Measurements from ENCODE around the gene CYP3A4.

Gene CYP3A4

GRCh38 chr7:99720800-99721595 is 63.0 kb downstream of the CYP3A4 start:
- no peak for TF ChIP-seq CTCF (IDR thresholded peaks at IDR 0.05; ENCODE audit: low read depth, low read length)
- H3K27me3 ChIP-seq: no peaks in the 10 kb centered on the region; the same call in 1 of the 2 replicates
- H3K4me3 ChIP-seq (ENCODE audit: low read depth, low read length): no peak overlapping the region
- no peaks in the 10 kb centered on the region for H3K4me1 ChIP-seq
- DNase-seq: no peak
- no peaks in the 10 kb centered on the region for H3K9me3 ChIP-seq
- no peaks in the 10 kb centered on the region for H3K36me3 ChIP-seq

- H3K27me3 ChIP-seq: peaks cover under 1% of the 10 kb centered on the region
- no peaks in the 10 kb centered on the region for H3K9me3 ChIP-seq
- H3K4me3 ChIP-seq (ENCODE audit: low read depth, low read length): no peak overlapping the region
- H3K4me1 ChIP-seq: no peaks in the 10 kb centered on the region
- DNase-seq: no peak
- no peaks in the 10 kb centered on the region for H3K36me3 ChIP-seq
- TF ChIP-seq CTCF (IDR thresholded peaks at IDR 0.05; ENCODE audit: low read depth, low read length): no peak
These were observed 63.8 kb downstream of the CYP3A4 start for GRCh38 chr7:99719996-99720769.

- no peaks in the 10 kb centered on the region for H3K36me3 ChIP-seq
- DNase-seq: no peak
- H3K9me3 ChIP-seq: no peaks in the 10 kb centered on the region
- H3K27me3 ChIP-seq: peaks cover 4% of the 10 kb centered on the region; the same call in 1 of the 2 replicates
- no peak overlapping the region for H3K4me3 ChIP-seq (ENCODE audit: low read depth, low read length)
- TF ChIP-seq CTCF (IDR thresholded peaks at IDR 0.05; ENCODE audit: low read depth, low read length): no peak
- no peaks in the 10 kb centered on the region for H3K4me1 ChIP-seq
These were observed 69.9 kb downstream of the CYP3A4 start for GRCh38 chr7:99713995-99714570.

- no peak for DNase-seq
- Histone ChIP-seq H3K4me3 (ENCODE audit: low read depth, low read length) (no peak overlapping the region), H3K36me3 (no peaks in the 10 kb centered on the region), H3K4me1 (no peaks in the 10 kb centered on the region), H3K9me3 (no peaks in the 10 kb centered on the region), H3K27me3 (peaks cover 2% of the 10 kb centered on the region; the same call in 1 of the 2 replicates)
- TF ChIP-seq CTCF (IDR thresholded peaks at IDR 0.05; ENCODE audit: low read depth, low read length): no peak
These were observed 74.0 kb downstream of the CYP3A4 start for GRCh38 chr7:99709838-99710578.

GRCh38 chr7:99709260-99709659 is 74.7 kb downstream of the CYP3A4 start:
- no peak for DNase-seq
- Histone ChIP-seq H3K27me3 (0 out of 2 replicates have a peak, but pooled peaks cover 3% of the 10 kb centered on the region), H3K36me3 (no peaks in the 10 kb centered on the region), H3K9me3 (no peaks in the 10 kb centered on the region), H3K4me3 (ENCODE audit: low read depth, low read length) (no peak overlapping the region), H3K4me1 (no peaks in the 10 kb centered on the region)
- TF ChIP-seq CTCF (IDR thresholded peaks at IDR 0.05; ENCODE audit: low read depth, low read length): no peak
